Measurements from ENCODE around the gene SLC25A23. TPM values are rescaled to one million over a fixed set of nuclear protein-coding genes. Genes with fewer than 3 reads are reported as not detected.

The SLC25A23 gene
- total RNA-seq, 1 experiment from 2014 or later = 18.7 TPM

GRCh38 chr19:6450166-6450565 lies 9.4 kb downstream of the SLC25A23 start:
- CTCF ChIA-PET = no interaction called here
- no peak for ATAC-seq
- intact Hi-C loops (cut with micrococcal nuclease; ENCODE audit: unreplicated experiment) = no loop called here
- H3K4me3 ChIP-seq (ENCODE audit: low read depth in 2 of 2, low read length in 2 of 2) = no peak overlapping the region
- no peaks in the 10 kb centered on the region for H3K4me1 ChIP-seq (ENCODE audit: control insufficient read depth, insufficient read depth, low read length)
- TF ChIP-seq REST (IDR thresholded peaks at IDR 0.05; ENCODE audit: insufficient read depth in 1 of 2, low read depth in 2 of 2, low read length in 1 of 2) (no peak), TCF7L2 (IDR thresholded peaks at IDR 0.05; ENCODE audit: low read depth, low read length) (no peak), CTCF (IDR thresholded peaks at IDR 0.05) (no peak), POLR2AphosphoS5 (IDR thresholded peaks at IDR 0.05; ENCODE audit: low read depth, low read length) (no peak), SIN3A (IDR thresholded peaks at IDR 0.05; ENCODE audit: borderline replicate concordance, insufficient read depth, low read depth, low read length) (no peak)
- H3K36me3 ChIP-seq (ENCODE audit: control insufficient read depth, insufficient read depth, low read length) = no peaks in the 10 kb centered on the region
- no peak for DNase-seq (ENCODE audit: low read depth, low spot score)
- POLR2A ChIA-PET = no interaction called here
- no peak overlapping the region for H3K27ac ChIP-seq (ENCODE audit: low read length)
- in situ Hi-C loops (cut with HindIII; ENCODE audit: low pct_unique_long_range_greater_than_20kb, low sequenced_read_pairs) = no loop called here
- no peaks in the 10 kb centered on the region for H3K27me3 ChIP-seq (ENCODE audit: control insufficient read depth, insufficient read depth, low read length)
- BruUV-seq (replicated peaks) = no TSS peak
- H3K9me3 ChIP-seq (ENCODE audit: control insufficient read depth, insufficient read depth, low read depth, low read length) = no peaks in the 10 kb centered on the region

GRCh38 chr19:6448045-6448444 lies 11.5 kb downstream of the SLC25A23 start:
- intact Hi-C loops (cut with micrococcal nuclease; ENCODE audit: unreplicated experiment) = no loop called here
- no peaks in the 10 kb centered on the region for H3K36me3 ChIP-seq (ENCODE audit: control insufficient read depth, insufficient read depth, low read length)
- no peaks in the 10 kb centered on the region for H3K27me3 ChIP-seq (ENCODE audit: control insufficient read depth, insufficient read depth, low read length)
- no peak overlapping the region for H3K4me3 ChIP-seq (ENCODE audit: low read depth in 2 of 2, low read length in 2 of 2)
- H3K4me1 ChIP-seq (ENCODE audit: control insufficient read depth, insufficient read depth, low read length) = no peaks in the 10 kb centered on the region
- TF ChIP-seq CTCF (IDR thresholded peaks at IDR 0.05) (no peak), REST (IDR thresholded peaks at IDR 0.05; ENCODE audit: insufficient read depth in 1 of 2, low read depth in 2 of 2, low read length in 1 of 2) (no peak), POLR2AphosphoS5 (IDR thresholded peaks at IDR 0.05; ENCODE audit: low read depth, low read length) (no peak), TCF7L2 (IDR thresholded peaks at IDR 0.05; ENCODE audit: low read depth, low read length) (no peak), SIN3A (IDR thresholded peaks at IDR 0.05; ENCODE audit: borderline replicate concordance, insufficient read depth, low read depth, low read length) (no peak)
- no peak for ATAC-seq
- ChIA-PET POLR2A (no interaction called here), CTCF (no interaction called here)
- H3K27ac ChIP-seq (ENCODE audit: low read length) = no peak overlapping the region
- no TSS peak for BruUV-seq (replicated peaks)
- no peak for DNase-seq (ENCODE audit: low read depth, low spot score)
- H3K9me3 ChIP-seq (ENCODE audit: control insufficient read depth, insufficient read depth, low read depth, low read length) = no peaks in the 10 kb centered on the region
- in situ Hi-C loops (cut with HindIII; ENCODE audit: low pct_unique_long_range_greater_than_20kb, low sequenced_read_pairs) = no loop called here
